OCI-LY1 (cell line): Measurements from ENCODE around the gene RPGRIP1L.

ENCODE experiments used
- EZH2 ChIP-seq: fragments of 200-600 bp; sonication (generic), shearing (Covaris generic); IDR thresholded peaks from 2 replicates; pipeline ENCODE4 v1.8.0; 2017; ENCODE audit warnings: borderline replicate concordance, mixed run types, mild to moderate bottlenecking, antibody characterized with exemption, low read length, moderate library complexity, mixed read lengths
- TF ChIP-seq, protein P1 (sequence below): fragments of 200-600 bp; sonication (generic), shearing (Covaris generic); IDR thresholded peaks from 2 replicates; pipeline ENCODE4 v1.5.1; 2017; ENCODE audit warnings: mild to moderate bottlenecking, antibody characterized with exemption, low read length, moderate library complexity, mixed read lengths

DNA sequence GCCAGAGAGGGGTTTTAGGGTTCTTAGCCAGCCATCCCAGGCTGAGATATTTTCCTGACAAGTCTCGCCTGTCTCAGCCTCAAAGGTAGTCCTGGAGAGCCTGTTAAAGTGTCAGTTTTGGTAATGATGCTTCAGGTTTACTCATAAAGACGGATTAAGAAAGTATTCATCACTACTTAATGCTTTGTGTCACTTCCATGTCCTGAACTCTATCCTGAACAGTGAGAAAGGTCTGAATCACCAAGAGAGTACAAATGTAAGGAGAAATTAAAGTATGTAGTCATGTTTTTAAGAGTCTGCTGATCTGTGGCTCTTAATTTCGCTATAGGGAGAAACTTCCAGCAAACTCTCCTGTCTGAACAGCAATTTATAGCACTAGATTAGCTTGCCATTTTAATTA is 14.0 kb downstream of the RPGRIP1L start:
- TF ChIP-seq, protein P1, sequence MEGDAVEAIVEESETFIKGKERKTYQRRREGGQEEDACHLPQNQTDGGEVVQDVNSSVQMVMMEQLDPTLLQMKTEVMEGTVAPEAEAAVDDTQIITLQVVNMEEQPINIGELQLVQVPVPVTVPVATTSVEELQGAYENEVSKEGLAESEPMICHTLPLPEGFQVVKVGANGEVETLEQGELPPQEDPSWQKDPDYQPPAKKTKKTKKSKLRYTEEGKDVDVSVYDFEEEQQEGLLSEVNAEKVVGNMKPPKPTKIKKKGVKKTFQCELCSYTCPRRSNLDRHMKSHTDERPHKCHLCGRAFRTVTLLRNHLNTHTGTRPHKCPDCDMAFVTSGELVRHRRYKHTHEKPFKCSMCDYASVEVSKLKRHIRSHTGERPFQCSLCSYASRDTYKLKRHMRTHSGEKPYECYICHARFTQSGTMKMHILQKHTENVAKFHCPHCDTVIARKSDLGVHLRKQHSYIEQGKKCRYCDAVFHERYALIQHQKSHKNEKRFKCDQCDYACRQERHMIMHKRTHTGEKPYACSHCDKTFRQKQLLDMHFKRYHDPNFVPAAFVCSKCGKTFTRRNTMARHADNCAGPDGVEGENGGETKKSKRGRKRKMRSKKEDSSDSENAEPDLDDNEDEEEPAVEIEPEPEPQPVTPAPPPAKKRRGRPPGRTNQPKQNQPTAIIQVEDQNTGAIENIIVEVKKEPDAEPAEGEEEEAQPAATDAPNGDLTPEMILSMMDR: no peak
- no peak for TF ChIP-seq EZH2
